ENCODE results near the gene RPL10.

The RPL10 gene

GRCh38 chrX:154397888-154398667, at the start of gene RPL10:
Gene RPL10, plus strand, starts transcription at chrX:154398377. Its CDS starts 143 bp downstream, at chrX:154398520.
- peak; percentile 94 to 97 for DNase-seq

GRCh38 chrX:154348646-154349358, 49.4 kb upstream of the RPL10 start:
- no peak for DNase-seq

- DNase-seq, result no peak
Measured at GRCh38 chrX:154349359-154349935, 48.7 kb upstream of the RPL10 start.

- DNase-seq, result no peak
Measured at GRCh38 chrX:154349979-154350378, 48.2 kb upstream of the RPL10 start.

GRCh38 chrX:154350429-154351182, 47.6 kb upstream of the RPL10 start:
- DNase-seq, result no peak

GRCh38 chrX:154351183-154352011, 46.8 kb upstream of the RPL10 start:
- peak; percentile 65 to 69 for DNase-seq

GRCh38 chrX:154352012-154352401, 46.2 kb upstream of the RPL10 start:
- DNase-seq, result no peak

GRCh38 chrX:154352466-154352865, 45.7 kb upstream of the RPL10 start:
- no peak for DNase-seq

GRCh38 chrX:154353172-154353843, 44.9 kb upstream of the RPL10 start:
- DNase-seq, result no peak

- no peak for DNase-seq
Measured at GRCh38 chrX:154354013-154354412, 44.2 kb upstream of the RPL10 start.

GRCh38 chrX:154354516-154354915, 43.7 kb upstream of the RPL10 start:
- no peak for DNase-seq

GRCh38 chrX:154355094-154355775, 42.9 kb upstream of the RPL10 start:
- no peak for DNase-seq

GRCh38 chrX:154355776-154356140, 42.4 kb upstream of the RPL10 start:
- DNase-seq, result no peak

- DNase-seq, result no peak
Measured at GRCh38 chrX:154356596-154356995, 41.6 kb upstream of the RPL10 start.

GRCh38 chrX:154357205-154357604, 41.0 kb upstream of the RPL10 start:
- no peak for DNase-seq

- DNase-seq, result no peak
Measured at GRCh38 chrX:154358011-154358410, 40.2 kb upstream of the RPL10 start.

- no peak for DNase-seq
Measured at GRCh38 chrX:154358829-154359228, 39.3 kb upstream of the RPL10 start.

- no peak for DNase-seq
Measured at GRCh38 chrX:154359362-154360154, 38.6 kb upstream of the RPL10 start.

GRCh38 chrX:154360155-154360713, 37.9 kb upstream of the RPL10 start:
- no peak for DNase-seq
